Hepatocyte (in vitro differentiated cells): Measurements from ENCODE around the gene TGM2. TPM values are rescaled to one million over a fixed set of nuclear protein-coding genes. Genes with fewer than 3 reads are reported as not detected.

Source experiments
- DNase-seq: peaks from one replicate; pipeline ENCODE4 v3.0.0-alpha.2; 2016; ENCODE audit warnings: low spot score
- H2AFZ ChIP-seq: fragments of 200-600 bp; sonication (generic); 2 replicates; pipeline ENCODE4 v1.6.0; 2016; ENCODE audit warnings: antibody characterized with exemption, mild to moderate bottlenecking
- H3K27ac ChIP-seq: fragments of 200-600 bp; sonication (generic); 2 replicates; pipeline ENCODE4 v1.5.1; 2016; ENCODE audit warnings: mild to moderate bottlenecking
- H3K27me3 ChIP-seq: fragments of 200-600 bp; sonication (generic); 2 replicates; pipeline ENCODE4 v1.6.1; 2016
- H3K36me3 ChIP-seq: fragments of 200-600 bp; sonication (generic); replicated peaks from 2 replicates; pipeline ENCODE4 v1.5.1; 2016; ENCODE audit warnings: low read depth; ENCODE audit not compliant: insufficient read depth
- H3K4me1 ChIP-seq: fragments of 200-600 bp; sonication (generic); 2 replicates; pipeline ENCODE4 v1.5.1; 2016; ENCODE audit warnings: mild to moderate bottlenecking, moderate library complexity; ENCODE audit not compliant: insufficient read depth
- H3K4me2 ChIP-seq: fragments of 200-600 bp; sonication (generic); 2 replicates; pipeline ENCODE4 v1.6.0; 2016
- H3K4me3 ChIP-seq: fragments of 200-600 bp; sonication (generic); 2 replicates; pipeline ENCODE4 v1.5.1; 2016; ENCODE audit warnings: mild to moderate bottlenecking
- H3K79me2 ChIP-seq: fragments of 200-600 bp; sonication (generic); 2 replicates; pipeline ENCODE4 v1.6.0; 2017; ENCODE audit warnings: mild to moderate bottlenecking
- H3K9me2 ChIP-seq: fragments of 200-600 bp; sonication (generic); replicated peaks from 2 replicates; pipeline ENCODE4 v1.6.0; 2017; ENCODE audit warnings: mild to moderate bottlenecking; ENCODE audit not compliant: insufficient read depth
- H3K9me3 ChIP-seq: fragments of 200-600 bp; sonication (generic); 2 replicates; pipeline ENCODE4 v1.5.1; 2016; ENCODE audit warnings: low read depth, mild to moderate bottlenecking
- H4K20me1 ChIP-seq: fragments of 200-600 bp; sonication (generic); 2 replicates; pipeline ENCODE4 v1.6.0; 2016; ENCODE audit warnings: mild to moderate bottlenecking; ENCODE audit not compliant: insufficient read depth, poor library complexity, severe bottlenecking
- EZH2 ChIP-seq: fragments of 200-600 bp; sonication (generic); IDR thresholded peaks from 2 replicates; pipeline ENCODE4 v1.6.1; 2016; ENCODE audit warnings: antibody characterized with exemption, mild to moderate bottlenecking, borderline replicate concordance
- EZH2phosphoT487 ChIP-seq: fragments of 200-600 bp; sonication (generic); IDR thresholded peaks from one replicate; pipeline ENCODE4 v1.6.1; 2018; ENCODE audit warnings: antibody characterized with exemption, mild to moderate bottlenecking, low read depth, moderate library complexity; ENCODE audit not compliant: unreplicated experiment, severe bottlenecking
- WGBS: methylation state at CpG from one replicate; pipeline ENCODE4 v1.1.6; 2016; ENCODE audit warnings: low lambda C conversion rate; ENCODE audit errors: missing lambda C conversion rate; 5-methylcytosine and 5-hydroxymethylcytosine counted together
- polyA plus RNA-seq: library from polyadenylated mRNA; unstranded; fragments of >200 nt; fragmentation: Nextera tagmentation; extraction: Ambion mirVana; gene quantifications from 2 replicates; pipeline ENCODE4 v1.2.1, GENCODE V29; 2016
- total RNA-seq: library from RNA; depleted of rRNA; stranded (reverse); fragments of >200 nt; gene quantifications from 2 replicates; pipeline ENCODE4 v1.2.3, GENCODE V29; 2014
- TF ChIP-seq, protein P1 (sequence below): fragments of 200-600 bp; sonication (generic); IDR thresholded peaks from 2 replicates; pipeline ENCODE4 v1.5.1; 2016; ENCODE audit warnings: antibody characterized with exemption, mild to moderate bottlenecking; ENCODE audit not compliant: poor library complexity

Gene TGM2
- total and polyA plus RNA-seq, 2 experiments from 2014 or later, result 85.8 to 133 TPM

DNA sequence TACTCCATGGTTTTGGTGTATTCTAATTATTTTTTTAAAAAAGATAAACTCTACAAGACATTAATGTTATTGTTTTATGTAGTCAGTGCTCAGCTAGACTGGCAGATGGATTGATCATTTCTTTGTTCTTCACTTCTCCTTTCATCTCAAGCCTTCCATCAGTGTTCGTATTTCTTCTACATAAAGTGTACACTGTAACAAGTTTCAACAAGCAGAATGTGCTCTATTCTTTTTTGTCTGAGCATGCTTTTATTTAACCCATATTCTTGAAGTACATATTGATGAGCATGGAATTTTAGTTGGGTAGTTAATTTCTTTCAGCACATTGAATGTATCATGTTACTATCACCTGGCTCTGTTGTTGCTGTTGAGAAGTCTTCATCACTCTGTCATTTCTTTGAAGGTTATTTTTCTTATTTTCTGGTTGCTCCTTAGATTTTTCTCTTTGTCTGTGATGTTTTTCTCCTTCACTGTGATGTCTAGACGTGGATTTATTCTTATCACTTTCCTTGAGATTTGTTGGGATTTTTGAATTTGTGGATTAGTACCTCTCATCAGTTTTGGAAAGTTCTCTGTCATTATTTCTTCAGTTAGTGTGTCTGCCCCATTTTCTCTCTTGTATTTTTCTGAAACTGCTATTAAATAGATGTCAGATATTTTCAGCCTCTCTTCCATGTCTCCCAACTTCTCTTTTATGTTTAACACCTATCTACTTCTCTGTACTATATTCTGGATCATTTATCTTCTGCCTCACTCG, 48.5 kb downstream of the TGM2 start:
- Histone ChIP-seq H4K20me1 (no peaks in the 10 kb centered on the region), H3K79me2 (no peaks in the 10 kb centered on the region), H3K4me1 (no peaks in the 10 kb centered on the region), H3K27me3 (no peaks in the 10 kb centered on the region), H3K27ac (no peak overlapping the region), H3K9me3 (no peaks in the 10 kb centered on the region), H3K4me2 (no peak overlapping the region), H2AFZ (no peak overlapping the region), H3K4me3 (no peak overlapping the region), H3K9me2 (no peaks in the 10 kb centered on the region), H3K36me3 (no peaks in the 10 kb centered on the region)
- TF ChIP-seq EZH2phosphoT487 (no peak), EZH2 (no peak)
- TF ChIP-seq, protein P1, sequence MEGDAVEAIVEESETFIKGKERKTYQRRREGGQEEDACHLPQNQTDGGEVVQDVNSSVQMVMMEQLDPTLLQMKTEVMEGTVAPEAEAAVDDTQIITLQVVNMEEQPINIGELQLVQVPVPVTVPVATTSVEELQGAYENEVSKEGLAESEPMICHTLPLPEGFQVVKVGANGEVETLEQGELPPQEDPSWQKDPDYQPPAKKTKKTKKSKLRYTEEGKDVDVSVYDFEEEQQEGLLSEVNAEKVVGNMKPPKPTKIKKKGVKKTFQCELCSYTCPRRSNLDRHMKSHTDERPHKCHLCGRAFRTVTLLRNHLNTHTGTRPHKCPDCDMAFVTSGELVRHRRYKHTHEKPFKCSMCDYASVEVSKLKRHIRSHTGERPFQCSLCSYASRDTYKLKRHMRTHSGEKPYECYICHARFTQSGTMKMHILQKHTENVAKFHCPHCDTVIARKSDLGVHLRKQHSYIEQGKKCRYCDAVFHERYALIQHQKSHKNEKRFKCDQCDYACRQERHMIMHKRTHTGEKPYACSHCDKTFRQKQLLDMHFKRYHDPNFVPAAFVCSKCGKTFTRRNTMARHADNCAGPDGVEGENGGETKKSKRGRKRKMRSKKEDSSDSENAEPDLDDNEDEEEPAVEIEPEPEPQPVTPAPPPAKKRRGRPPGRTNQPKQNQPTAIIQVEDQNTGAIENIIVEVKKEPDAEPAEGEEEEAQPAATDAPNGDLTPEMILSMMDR, result no peak
- DNase-seq, result no peak
- 70% methylated on average over 3 of the region's 3 CpGs for WGBS

DNA sequence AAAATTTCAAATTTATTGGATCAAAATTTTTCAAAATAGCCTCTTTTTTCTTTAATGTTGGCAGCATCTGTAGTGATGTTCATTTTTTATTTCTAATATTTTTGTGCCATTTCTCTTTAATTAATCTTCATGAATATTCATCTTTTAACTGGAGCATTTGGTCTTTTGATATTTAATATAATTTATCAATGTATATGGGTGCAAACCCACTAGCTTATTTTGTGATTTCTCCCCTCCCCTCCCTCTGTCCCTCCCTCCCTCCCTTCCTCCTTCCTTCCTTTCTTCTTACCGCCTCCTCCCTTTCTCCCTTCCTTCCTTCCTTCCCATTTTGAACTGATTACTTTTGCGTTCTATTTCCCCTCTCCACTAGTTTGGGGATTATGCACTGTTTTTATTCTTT, 49.2 kb downstream of the TGM2 start:
- H3K9me3 ChIP-seq, result no peaks in the 10 kb centered on the region
- no peaks in the 10 kb centered on the region for H3K27me3 ChIP-seq
- WGBS, result 83% methylated on average over 2 of the region's 2 CpGs
- H3K4me1 ChIP-seq, result peaks cover 4% of the 10 kb centered on the region
- H4K20me1 ChIP-seq, result no peaks in the 10 kb centered on the region
- DNase-seq, result no peak
- no peaks in the 10 kb centered on the region for H3K79me2 ChIP-seq
- TF ChIP-seq EZH2 (no peak), EZH2phosphoT487 (no peak)
- TF ChIP-seq, protein P1, result no peak
- no peak overlapping the region for H3K4me2 ChIP-seq
- no peaks in the 10 kb centered on the region for H3K9me2 ChIP-seq
- H2AFZ ChIP-seq, result no peak overlapping the region
- no peak overlapping the region for H3K4me3 ChIP-seq
- H3K36me3 ChIP-seq, result no peaks in the 10 kb centered on the region
- no peak overlapping the region for H3K27ac ChIP-seq

DNA sequence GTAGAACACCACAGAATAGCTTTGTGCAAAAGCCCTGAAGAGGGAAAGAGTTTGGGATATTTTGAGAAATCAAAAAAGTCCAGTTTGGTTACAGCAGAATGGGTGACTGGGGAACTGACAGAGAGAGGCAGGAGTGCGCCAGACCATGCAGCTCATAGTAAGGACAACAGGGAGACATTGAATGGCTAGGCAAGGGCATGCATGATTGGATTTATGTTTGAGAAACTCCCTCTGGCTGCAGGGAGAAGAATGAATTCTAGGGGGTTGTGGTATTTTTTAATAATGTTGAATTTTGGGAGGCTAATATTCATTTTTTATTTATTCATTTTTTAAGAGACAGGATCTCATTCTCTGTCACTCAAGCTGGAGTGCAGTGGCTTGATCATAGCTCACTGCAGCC, 49.9 kb downstream of the TGM2 start:
- H2AFZ ChIP-seq, result no peak overlapping the region
- no peaks in the 10 kb centered on the region for H3K9me3 ChIP-seq
- no peaks in the 10 kb centered on the region for H3K79me2 ChIP-seq
- H3K4me2 ChIP-seq, result no peak overlapping the region
- H3K27ac ChIP-seq, result no peak overlapping the region
- no peak for DNase-seq
- 100% methylated on average over 1 of the region's 1 CpG for WGBS
- H3K36me3 ChIP-seq, result no peaks in the 10 kb centered on the region
- no peaks in the 10 kb centered on the region for H3K27me3 ChIP-seq
- H3K4me1 ChIP-seq, result peaks cover 11% of the 10 kb centered on the region
- no peak for TF ChIP-seq EZH2phosphoT487
- TF ChIP-seq, protein P1, result no peak
- TF ChIP-seq EZH2, result no peak
- no peaks in the 10 kb centered on the region for H4K20me1 ChIP-seq
- no peaks in the 10 kb centered on the region for H3K9me2 ChIP-seq
- no peak overlapping the region for H3K4me3 ChIP-seq
